Islet of Langerhans (tissue), 1 donor: ENCODE data around the gene RASEF.
"Not testable (repeated sequence)": the region's sequence is repeated elsewhere in the genome, so short reads cannot be mapped to it uniquely, and the experiment has no call there.

ENCODE experiments used
- FAIRE-seq: peaks from one replicate; lab custom pipeline; 2011; peaks lifted over from hg19 to GRCh38; lab: Jason Lieb, UNC

RASEF gene

DNA sequence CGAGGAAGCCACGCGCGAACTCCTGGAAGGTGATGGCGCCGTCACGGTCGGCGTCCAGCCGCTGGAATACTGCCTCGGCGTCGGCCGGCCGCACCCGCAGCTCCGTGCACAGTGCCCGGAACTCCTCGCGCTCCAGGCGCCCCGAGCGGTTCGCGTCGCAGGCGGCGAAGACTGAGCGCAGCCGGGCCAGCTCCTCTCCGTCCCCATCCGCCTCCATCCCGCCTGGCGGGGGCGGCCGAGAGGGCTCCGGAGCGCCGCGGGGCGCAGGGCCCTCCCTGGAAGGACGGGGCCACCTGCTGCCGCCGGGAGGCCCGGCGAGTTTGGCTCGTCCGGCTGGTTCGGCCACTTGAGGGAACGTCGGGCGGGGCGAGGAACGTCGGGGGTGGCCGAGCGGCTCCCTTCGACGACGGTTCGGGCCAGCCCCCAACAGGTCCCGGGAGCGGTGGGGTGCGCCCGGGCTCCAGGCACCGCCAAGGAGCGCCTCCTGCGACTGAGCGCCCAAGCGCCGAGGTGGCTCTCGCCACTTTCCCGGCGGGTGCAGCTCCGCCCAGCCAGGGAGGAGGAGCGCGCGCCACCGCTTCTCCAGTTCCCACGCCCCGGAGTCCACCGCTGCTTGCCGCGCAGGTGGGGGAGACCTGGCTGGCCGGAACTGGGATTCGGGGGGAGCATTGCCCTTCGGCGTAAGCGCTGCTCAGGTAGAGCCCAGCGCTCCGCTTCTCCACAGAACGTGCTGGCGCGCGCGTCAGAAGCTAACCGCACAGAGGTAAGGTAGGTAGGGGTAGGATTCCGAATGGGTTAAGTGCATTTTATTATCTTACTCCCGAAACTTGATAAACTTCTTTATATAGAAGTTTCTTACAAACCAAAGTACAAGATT, at the start of gene RASEF:
RASEF (minus strand) TSS at position 492 of the 877 bp plus-strand sequence; CDS start at position 217, 275 bp downstream.
- FAIRE-seq = no peak

DNA sequence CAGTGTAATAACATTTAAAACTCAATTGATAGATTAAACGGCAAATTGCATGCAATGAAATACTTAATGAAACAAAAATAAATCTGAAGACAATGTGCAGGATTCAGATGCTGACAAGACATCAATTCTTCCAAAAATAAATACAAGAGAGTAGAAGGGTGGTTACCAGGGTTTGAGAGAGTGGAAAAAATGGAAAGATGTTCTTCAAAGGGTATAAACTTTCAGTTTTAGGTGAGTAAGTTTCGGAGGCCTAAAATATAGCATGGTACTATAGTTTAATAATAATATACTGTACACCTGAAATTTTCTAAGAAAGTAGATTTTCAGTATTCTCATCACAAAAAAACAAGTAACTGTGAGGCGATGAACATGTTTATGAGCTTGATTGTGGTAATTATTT, 48.2 kb upstream of the RASEF start:
- FAIRE-seq = no peak

DNA sequence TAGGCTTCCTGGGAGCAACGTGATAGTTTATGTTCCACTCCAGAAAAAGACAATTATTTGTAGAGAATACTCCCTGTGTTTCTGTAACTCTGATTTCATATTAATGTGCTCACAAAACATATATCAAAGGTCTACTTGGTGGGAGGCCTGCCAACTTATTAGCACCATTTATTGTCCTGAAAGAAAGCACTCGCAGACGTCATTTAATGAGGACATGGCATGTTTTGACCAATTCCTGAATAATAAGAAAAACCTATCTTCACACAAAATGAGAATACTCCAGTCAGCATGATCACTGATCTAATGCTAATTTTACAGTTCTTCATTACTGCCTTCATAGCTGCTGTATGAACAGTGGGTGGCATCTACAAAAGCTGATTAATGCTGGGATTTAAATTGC, 46.4 kb upstream of the RASEF start:
- FAIRE-seq = no peak

DNA sequence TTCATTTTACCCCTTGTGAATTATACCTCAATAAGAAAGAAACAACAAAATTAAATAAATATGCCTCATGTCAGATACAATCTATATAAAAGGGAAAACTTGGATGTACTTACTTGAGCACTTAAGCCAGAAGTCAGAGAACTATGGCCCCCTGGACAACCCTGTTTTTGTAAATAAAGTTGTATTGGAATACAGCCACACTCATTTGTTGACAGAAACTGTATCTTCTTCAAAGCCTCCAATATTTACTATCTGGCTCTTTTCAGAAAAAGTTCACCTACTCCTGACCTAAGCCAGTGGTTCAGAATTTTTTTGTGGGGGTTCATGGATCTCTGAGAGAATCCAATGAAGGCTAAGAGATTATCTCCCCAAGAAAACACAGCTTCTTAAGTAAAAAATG, 45.3 kb upstream of the RASEF start:
- FAIRE-seq = no peak

DNA sequence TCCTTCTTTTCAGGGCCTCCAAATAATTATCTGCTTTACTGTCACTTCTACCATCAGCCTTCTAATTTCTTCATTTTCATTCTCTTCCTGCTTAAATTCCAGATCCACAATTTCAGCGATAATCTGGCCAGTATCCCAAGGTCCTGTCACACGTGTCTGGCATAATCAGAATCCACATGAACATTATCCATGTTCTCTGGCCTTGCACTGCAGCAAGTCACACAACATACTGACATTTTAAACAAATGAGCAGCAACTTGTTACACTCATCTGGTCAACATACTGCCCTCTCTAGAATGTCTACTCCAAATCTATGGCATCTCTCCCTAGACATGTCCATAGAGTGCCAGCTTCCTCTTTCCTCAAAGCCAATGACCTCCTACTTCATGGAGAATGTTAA, 43.8 kb upstream of the RASEF start:
- FAIRE-seq = no peak

DNA sequence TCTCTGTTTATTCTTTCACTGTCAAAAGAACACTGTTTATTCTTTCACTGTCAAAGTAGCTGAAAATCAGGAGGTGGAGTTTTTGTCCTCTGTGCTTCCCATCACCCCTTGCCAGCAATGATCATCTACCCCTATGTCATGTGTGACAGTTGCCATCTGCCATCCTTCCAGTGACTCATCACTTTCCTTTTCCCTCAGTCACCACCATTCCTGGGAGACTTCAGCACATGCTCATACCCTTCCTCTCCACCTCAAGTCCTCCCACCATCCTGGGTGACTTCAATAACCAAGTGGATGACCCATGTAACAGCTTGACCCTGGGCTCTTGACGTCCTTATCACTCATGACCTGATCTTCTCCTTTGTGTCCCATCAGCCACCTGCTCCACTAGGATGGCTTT, 43.3 kb upstream of the RASEF start:
- FAIRE-seq = no peak

DNA sequence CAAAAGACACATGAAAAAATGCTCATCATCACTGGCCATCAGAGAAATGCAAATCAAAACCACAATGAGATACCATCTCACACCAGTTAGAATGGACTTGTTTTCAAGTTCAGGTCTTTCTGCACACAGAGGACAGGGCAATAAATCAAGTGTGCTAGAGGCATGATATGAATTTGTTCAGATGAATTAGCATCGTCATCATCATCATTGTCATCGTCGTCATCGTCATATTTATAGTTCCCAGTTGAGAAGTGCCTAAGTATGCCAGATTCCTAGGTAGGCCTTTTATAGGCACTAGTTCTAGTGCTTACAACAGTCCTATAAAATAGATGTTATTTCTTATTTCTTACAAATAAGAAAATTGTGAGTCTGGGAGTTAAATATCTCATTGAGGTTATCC, 34.7 kb upstream of the RASEF start:
- FAIRE-seq = no peak

DNA sequence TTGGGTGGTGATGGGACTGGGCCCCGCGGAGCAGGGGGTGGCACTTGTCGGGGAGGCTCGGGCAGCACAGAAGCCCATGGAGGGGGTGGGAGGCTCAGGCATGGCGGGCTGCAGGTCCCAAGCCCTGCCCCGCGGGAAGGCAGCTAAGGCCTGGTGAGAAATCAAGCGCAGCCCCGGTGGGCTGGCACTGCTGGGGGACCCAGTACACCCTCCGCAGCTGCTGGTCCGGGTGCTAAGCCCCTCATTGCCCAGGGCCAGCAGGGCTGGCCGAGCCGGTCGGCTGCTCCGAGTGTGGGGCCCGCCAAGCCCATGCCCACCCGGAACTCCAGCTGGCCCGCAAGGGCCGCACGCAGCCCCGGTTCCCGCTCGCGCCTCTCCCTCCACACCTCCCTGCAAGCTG, 30.4 kb upstream of the RASEF start:
- FAIRE-seq = not testable (repeated sequence)

DNA sequence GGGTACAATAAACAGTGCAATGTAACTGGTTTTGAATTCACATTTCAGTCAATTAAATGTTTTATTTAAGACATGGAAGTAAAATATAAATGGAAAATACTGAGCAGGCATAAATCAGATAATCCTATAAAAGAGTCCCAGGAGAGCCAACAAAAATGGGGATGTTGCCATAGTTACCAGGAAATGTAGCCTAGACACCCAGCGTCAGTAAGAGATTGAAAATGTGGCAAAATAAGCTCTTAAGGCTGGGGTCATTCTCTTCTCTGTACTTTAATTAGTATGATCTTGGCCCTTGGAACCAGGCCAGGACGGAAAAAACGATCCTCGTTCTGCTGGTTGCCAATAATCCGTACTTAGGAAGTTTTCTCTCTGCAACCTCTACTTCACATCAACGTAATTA, 18.9 kb upstream of the RASEF start:
- FAIRE-seq = no peak

DNA sequence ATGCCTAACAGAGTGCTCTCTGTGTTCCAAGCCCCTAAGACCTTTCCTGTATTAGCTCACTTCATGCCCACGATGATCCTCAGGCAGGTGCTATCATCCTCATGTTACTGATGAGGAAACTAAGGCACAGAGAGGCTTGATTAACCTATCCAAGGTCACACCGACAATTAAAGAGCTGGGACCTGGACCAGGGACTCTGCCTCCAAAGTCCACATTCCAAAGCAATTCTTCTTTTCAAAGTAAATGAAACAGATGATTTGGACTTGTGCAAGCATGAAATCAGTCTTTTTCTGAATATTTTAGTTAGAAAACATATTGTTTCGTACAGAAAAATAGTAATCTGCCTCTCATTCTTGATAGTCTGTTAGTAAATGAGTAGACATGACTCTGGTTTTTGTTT, 18.1 kb upstream of the RASEF start:
- no peak for FAIRE-seq

DNA sequence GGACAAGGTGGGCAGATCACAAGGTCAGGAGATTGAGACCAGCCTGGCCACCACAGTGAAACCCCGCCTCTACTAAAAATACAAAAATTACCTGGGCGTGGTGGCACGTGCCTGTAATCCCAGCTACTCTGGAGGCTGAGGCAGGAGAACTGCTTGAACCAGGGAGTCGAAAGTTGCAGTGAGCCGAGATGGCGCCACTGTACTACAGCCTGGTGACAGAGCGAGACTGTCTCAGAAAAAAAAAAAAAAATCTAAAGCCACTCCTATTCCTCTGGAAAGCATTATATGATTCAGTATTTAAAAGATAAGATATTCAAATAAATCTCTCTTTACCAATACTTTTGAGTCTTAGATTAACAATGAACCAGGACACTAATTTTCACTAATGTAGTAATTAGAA, 13.0 kb upstream of the RASEF start:
- FAIRE-seq = not testable (repeated sequence)

DNA sequence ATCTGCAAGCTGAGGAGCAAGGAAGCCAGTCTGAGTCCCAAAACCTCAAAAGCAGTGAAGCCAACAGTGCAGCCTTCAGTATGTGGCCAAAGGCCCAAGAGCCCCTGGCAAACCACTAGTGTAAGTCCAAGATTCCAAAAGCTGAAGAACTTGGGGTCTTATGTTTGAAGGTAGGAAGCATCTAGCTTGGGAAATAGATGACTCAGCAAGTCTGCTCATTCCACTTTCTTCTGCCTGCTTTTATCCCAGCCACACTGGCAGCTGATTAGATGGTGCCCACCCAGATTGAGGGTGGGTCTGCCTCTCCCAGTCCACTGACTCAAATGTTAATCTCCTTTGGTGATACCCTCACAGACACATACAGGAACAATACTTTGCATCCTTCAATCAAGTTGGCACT, 9.6 kb upstream of the RASEF start:
- not testable (repeated sequence) for FAIRE-seq

DNA sequence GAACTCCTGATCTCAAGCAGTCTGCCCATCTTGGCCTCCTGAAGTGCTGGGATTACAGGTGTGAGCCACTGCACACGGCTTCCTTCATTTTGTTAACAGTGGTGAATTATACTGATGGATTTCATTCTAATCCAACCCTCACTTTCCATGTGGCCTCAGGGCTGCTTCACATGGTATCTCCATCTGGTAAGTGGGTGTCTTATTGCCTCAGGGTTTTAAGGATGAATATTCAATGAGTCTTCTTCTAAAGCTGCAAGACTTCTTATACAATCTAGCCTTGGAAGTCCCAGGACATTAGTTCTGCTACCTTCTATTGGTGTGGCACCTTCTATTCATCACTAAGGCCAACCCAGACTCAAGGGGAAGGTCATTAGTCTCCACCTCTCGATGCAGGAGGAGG, 8.7 kb upstream of the RASEF start:
- no peak for FAIRE-seq

DNA sequence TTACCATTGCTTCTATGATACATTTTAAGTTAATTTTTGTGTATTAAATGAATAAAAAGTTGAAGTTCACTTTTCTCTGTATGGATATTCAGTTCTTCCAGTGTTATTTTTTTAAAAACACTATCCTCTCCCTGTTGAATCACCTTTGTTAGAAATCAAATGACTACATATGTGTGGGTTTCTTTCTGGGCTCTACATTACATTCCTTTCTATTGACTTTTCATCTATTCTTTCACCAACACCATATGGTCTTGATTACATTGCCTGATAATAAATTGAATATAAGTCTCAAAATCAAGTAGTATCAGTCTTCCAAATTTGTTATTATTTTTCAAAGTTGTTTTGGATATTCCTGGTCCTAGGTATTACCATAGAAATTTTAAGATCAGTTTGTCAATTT, 7.3 kb upstream of the RASEF start:
- no peak for FAIRE-seq

DNA sequence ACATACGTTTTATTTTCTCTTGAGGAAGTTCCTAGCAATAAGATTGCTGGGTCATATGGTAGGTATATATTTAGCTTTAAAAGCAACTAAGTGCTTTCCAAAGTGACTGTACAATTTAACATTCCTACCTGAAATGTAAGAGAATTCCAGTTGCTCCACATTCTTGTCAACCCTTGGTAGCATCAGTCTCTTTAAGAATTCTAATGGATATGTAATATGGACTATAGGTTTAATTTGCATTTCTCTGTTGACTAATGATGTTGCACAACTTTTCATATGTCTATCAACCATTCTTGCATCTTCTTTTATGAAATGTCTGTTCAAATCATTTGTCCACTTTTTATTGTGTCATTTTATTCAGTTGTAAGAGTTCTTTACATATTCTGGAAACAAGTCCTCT, 6.7 kb upstream of the RASEF start:
- FAIRE-seq = no peak

DNA sequence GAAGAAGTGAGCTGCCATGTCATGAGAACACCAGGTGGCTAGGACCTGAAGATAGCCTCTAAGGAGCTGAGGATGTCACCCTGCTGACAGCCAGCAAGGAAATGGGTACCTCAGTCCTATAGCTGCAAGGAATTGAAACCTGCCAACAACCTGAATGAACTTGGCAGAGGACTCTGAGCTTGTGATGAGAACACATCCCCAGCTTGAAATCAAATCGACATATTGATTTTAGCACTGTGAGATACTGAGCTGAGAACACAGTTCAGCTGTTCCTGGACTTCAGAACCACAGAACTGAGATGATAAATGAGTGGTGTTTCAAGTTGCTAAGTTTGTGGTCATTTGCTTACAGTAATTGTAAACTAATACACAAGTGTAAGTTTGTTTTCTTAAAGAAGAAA, 5.5 kb upstream of the RASEF start:
- no peak for FAIRE-seq

DNA sequence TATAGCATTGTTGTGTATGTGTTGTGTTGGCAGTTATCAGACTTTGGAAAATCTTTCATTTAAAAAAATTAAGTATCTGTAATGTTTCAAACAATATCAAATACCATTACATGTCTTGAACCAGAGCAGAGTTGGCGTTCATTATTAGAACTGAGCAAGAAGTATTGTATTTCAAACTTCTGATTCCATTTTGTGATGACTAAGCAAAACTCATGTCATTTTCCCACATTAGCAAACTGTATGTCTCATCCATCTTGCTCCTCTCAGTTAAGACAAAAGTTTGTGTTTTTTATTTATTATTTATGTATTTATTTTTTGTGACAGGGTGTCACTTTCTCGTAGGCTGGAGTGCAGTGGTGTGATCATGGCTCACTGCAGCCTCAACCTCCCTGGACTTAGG, 4.6 kb upstream of the RASEF start:
- no peak for FAIRE-seq

DNA sequence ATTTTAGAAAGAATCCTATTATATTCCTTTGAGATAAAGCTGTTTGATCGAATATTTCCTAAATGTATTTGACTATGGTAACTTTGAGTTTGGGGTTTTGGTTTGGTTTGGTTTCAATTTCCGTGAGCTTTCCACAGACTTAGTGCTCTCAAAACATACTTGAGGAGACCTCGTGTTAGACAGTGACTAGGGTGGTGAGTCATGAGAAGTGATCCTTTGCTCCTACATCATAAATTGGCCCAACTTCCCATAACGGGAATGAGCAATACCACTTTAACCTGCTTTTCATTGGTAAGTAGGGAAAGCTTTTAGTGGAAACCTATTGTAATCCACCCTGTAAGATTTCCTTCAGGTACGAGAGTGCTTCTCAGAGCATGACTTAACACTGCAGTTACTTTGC, 3.8 kb upstream of the RASEF start:
- no peak for FAIRE-seq

DNA sequence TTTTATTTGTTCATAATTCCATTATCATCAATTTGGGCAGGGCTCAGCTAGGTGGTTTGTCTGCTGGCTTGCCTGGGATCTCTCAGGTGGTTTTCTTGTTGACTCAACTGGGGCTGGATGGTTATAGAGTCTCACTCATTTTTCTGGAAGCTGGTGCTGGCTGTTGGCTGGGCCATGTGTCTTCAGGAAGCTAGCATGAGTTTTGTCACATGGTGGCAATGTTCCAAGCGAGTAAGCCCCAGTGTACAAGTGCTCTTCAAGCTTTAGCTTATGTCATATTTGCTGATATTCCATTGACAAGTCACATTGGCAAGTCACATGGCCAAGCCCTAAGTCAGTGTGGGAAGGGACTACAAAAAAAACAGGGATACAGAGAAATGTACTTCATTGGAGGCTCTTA, 2.3 kb upstream of the RASEF start:
- FAIRE-seq = no peak

DNA sequence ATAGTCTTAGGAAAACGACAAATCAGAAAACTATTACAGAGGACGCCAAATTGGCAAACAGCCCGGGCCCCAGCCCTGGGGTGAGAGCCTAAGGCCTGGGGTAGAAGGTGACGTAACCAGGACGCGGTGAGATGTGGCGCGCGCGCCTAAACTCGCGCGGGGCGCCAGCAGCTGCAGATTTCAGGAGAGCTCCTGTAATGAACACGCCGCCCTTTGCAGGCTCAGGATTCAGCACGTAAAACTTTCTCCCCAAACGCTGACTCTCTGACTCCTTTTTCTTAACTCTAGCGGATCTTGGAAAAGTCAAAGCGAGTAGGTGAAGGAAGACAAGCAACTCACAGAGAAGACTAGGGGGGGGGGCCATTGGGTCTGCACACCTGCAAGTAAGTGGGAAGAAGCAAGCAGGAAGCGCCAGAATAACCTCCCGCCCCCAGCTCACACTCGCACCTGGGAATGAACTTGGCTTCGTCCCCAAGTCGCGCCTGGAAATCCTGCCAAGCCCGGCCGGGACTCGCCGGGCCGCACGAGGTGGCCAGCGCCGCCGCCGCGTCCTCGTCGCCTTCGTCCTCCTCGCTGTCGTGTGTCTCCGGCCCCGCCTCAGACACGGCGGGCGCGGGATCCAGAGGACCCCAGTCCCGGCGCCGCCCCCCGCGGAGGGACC, 822 bp downstream of the RASEF start:
- FAIRE-seq = no peak

DNA sequence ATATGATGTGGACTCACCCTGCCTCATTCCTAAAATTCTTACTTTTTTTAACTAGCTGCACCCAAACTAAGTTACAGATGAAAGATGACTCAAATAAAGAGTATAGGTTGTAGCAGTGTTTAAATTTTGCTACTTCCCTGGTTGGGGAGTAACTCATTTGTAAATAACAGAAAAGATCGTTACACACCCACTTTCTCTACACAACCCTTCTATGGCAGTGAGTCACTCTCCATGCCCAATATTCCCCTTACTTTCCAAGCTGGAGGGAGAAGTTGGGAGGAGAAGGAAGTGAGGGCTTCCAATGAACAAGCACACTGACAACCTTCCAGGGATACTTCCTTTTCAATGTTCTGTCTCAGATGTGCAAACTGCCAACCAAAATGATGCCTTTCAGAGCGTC, 1.9 kb downstream of the RASEF start:
- no peak for FAIRE-seq

DNA sequence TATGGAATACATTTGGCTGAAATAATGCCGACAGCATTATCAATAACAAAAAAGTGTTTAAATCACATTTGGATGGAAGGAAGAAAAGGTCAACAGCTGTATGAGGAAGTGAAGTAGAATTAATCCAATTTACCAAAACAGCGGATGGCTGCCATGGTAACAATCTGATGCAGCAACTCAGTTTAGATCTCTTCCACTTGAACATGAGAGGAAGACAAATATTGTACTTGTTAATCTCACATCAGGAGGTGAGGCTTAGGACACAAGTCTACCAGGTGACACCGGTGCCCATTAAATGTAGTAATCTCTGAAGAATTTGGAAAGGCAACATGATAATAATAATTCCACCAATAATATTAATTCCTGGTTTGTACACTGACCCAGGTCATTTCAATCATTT, 2.4 kb downstream of the RASEF start:
- no peak for FAIRE-seq

DNA sequence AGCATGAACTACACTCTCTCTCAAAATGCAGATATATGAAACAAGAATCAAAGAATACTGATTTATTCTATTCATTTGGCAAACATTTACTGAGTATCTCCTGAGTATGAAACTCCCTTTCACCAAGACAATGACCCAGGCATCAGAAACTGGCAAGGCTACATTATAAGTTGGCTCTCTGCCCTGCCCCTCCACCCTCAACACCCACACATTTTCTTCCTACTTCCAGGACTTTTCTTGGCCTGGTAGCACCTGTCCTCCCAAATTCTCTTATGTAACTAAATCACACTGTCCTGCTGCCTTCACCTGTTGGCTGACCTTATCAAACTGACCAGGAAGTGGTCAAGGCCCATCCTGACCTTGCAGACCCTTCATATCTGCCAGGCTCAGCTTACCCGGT, 3.5 kb downstream of the RASEF start:
- FAIRE-seq = no peak

DNA sequence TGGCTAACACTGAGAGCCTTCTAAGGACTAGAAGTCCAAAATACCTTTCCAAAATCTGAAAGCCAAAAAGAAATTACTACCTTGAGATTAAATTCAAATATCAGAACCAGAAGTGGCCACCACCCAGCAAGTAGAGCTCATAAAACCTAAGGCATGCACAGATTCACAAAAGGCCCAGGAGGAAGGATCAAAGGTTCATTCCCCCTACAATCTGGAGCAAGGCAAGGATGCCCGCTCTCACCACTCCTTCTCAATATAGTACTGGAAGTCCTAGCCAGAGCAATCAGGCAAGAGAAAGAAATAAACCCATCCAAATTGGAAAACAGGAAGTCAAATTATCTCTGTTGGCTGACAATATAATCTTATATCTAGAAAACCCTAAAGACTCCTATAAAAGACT, 6.0 kb downstream of the RASEF start:
- FAIRE-seq = no peak
